ENCODE results near the gene FRY.

FRY gene

DNA sequence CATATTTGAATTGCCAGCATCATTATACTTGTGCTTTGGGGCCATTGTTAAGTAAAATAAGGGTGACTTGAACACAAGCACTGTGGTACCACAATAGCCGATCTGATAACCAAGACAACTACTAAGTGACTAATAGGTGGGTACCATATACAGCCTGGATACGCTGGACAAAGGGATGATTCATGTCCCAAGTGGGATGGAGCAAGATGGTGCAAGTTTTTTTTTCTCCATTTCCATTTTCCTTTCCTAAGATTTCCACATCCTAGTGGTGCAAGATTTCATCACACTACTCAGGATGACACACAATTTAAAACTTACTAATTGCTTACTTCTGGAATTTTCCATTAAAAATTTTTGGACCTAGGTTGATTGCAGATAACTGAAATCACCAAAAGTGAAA, 298.9 kb downstream of the FRY start:
- H3K4me3 ChIP-seq, result no peak overlapping the region
- no peak for DNase-seq (ENCODE audit: low spot score)
- H3K27ac ChIP-seq, result no peak overlapping the region
- TF ChIP-seq, protein P1, sequence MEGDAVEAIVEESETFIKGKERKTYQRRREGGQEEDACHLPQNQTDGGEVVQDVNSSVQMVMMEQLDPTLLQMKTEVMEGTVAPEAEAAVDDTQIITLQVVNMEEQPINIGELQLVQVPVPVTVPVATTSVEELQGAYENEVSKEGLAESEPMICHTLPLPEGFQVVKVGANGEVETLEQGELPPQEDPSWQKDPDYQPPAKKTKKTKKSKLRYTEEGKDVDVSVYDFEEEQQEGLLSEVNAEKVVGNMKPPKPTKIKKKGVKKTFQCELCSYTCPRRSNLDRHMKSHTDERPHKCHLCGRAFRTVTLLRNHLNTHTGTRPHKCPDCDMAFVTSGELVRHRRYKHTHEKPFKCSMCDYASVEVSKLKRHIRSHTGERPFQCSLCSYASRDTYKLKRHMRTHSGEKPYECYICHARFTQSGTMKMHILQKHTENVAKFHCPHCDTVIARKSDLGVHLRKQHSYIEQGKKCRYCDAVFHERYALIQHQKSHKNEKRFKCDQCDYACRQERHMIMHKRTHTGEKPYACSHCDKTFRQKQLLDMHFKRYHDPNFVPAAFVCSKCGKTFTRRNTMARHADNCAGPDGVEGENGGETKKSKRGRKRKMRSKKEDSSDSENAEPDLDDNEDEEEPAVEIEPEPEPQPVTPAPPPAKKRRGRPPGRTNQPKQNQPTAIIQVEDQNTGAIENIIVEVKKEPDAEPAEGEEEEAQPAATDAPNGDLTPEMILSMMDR (IDR thresholded peaks at IDR 0.05), result no peak

DNA sequence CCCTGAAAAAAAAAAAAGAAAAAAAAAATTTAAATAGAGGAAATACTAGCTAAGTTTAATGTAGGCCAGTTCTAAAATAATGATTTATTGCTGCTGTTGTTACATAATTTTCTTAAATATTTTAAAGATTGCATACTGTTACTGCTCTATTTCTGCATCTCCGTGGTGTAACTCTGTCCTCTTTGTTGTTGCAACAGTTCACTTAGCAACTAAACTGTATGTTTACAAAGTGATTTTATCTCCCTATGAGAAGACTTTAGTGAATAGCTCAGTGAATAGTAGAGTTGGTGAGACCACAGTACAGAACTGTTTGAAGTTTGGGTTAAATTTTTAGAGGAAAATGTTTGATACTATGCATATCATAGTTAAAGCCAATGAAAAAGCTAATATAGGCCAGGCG, 303.1 kb downstream of the FRY start:
- H3K4me3 ChIP-seq, result no peak overlapping the region
- TF ChIP-seq, protein P1 (IDR thresholded peaks at IDR 0.05), result no peak
- no peak overlapping the region for H3K27ac ChIP-seq
- no peak for DNase-seq (ENCODE audit: low spot score)

DNA sequence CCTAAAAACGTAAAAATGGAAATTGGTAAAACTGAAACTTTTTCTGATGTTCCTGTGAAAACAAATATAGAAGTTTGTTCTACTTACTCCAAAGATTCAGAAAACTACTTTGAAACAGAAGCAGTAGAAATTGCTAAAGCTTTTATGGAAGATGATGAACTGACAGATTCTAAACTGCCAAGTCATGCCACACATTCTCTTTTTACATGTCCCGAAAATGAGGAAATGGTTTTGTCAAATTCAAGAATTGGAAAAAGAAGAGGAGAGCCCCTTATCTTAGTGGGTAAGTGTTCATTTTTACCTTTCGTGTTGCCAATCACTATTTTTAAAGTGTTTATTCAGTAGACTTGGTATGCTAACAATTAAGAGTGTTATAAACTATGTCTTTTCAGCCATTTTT, 309.3 kb downstream of the FRY start:
- Histone ChIP-seq H3K4me3 (no peak overlapping the region), H3K27ac (no peak overlapping the region)
- TF ChIP-seq, protein P1 (IDR thresholded peaks at IDR 0.05), result no peak
- no peak for DNase-seq (ENCODE audit: low spot score)

DNA sequence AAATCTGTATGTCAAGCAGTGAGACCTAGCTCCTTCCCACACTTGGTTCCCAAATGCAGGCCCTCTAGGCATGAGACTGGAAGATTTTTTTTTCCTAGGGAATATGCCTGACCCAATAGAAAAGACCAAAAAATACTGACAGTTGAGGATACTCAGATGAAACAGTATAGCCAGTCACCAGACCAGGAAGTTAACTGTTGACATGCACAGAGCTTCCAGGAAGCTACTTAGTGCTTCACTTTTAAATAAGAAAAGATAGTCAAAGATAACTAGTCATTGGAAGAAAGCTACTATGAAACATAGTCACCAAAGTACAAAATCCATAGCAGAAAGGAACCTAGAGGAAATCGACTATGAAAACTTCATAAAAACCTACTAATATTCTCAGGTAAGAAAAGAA, 316.1 kb downstream of the FRY start:
- Histone ChIP-seq H3K4me3 (no peak overlapping the region), H3K27ac (no peak overlapping the region)
- DNase-seq (ENCODE audit: low spot score), result no peak
- TF ChIP-seq, protein P1 (IDR thresholded peaks at IDR 0.05), result no peak
